Neural cell (in vitro differentiated cells): Measurements from ENCODE around the gene DPP6.

Experiments used
- EP300 ChIP-seq: fragments of 450-650 bp; conservative IDR thresholded peaks from 2 replicates; pipeline ENCODE4 v1.6.1; 2014; ENCODE audit warnings: antibody characterized with exemption, mild to moderate bottlenecking, moderate library complexity; ENCODE audit not compliant: poor library complexity, severe bottlenecking
- EZH2 ChIP-seq: fragments of 200-600, 300-800 bp; shearing (Covaris generic), sonication (generic); IDR thresholded peaks from 2 replicates; pipeline ENCODE4 v1.6.1; 2014; ENCODE audit warnings: antibody characterized with exemption, low read length, borderline replicate concordance, mild to moderate bottlenecking; ENCODE audit not compliant: insufficient read depth, poor library complexity, severe bottlenecking
- POLR2AphosphoS5 ChIP-seq: IDR thresholded peaks from 2 replicates; pipeline ENCODE4 v1.6.1; 2012
- REST ChIP-seq: IDR thresholded peaks from 2 replicates; pipeline ENCODE4 v1.6.1; 2012; ENCODE audit warnings: borderline replicate concordance
- TF ChIP-seq, protein P1 (sequence below): fragments of 450-650 bp; IDR thresholded peaks from 2 replicates; pipeline ENCODE4 v1.5.1; 2014; ENCODE audit warnings: antibody characterized with exemption, mild to moderate bottlenecking, moderate library complexity; ENCODE audit not compliant: poor library complexity, severe bottlenecking

GRCh38 chr7:154836021-154836448 is 783.8 kb downstream of the DPP6 start:
- TF ChIP-seq, protein P1, sequence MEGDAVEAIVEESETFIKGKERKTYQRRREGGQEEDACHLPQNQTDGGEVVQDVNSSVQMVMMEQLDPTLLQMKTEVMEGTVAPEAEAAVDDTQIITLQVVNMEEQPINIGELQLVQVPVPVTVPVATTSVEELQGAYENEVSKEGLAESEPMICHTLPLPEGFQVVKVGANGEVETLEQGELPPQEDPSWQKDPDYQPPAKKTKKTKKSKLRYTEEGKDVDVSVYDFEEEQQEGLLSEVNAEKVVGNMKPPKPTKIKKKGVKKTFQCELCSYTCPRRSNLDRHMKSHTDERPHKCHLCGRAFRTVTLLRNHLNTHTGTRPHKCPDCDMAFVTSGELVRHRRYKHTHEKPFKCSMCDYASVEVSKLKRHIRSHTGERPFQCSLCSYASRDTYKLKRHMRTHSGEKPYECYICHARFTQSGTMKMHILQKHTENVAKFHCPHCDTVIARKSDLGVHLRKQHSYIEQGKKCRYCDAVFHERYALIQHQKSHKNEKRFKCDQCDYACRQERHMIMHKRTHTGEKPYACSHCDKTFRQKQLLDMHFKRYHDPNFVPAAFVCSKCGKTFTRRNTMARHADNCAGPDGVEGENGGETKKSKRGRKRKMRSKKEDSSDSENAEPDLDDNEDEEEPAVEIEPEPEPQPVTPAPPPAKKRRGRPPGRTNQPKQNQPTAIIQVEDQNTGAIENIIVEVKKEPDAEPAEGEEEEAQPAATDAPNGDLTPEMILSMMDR, result no peak
- no peak for TF ChIP-seq EZH2
- TF ChIP-seq EP300, result no peak
- no peak for TF ChIP-seq REST
- no peak for TF ChIP-seq POLR2AphosphoS5
